Globus pallidus (tissue), 1 donor: ENCODE results near the gene CEP128.

ENCODE experiments used
- DNase-seq: peaks from one replicate; pipeline ENCODE4 v3.0.0-alpha.2; 2015; ENCODE audit warnings: low spot score

CEP128 gene

DNA sequence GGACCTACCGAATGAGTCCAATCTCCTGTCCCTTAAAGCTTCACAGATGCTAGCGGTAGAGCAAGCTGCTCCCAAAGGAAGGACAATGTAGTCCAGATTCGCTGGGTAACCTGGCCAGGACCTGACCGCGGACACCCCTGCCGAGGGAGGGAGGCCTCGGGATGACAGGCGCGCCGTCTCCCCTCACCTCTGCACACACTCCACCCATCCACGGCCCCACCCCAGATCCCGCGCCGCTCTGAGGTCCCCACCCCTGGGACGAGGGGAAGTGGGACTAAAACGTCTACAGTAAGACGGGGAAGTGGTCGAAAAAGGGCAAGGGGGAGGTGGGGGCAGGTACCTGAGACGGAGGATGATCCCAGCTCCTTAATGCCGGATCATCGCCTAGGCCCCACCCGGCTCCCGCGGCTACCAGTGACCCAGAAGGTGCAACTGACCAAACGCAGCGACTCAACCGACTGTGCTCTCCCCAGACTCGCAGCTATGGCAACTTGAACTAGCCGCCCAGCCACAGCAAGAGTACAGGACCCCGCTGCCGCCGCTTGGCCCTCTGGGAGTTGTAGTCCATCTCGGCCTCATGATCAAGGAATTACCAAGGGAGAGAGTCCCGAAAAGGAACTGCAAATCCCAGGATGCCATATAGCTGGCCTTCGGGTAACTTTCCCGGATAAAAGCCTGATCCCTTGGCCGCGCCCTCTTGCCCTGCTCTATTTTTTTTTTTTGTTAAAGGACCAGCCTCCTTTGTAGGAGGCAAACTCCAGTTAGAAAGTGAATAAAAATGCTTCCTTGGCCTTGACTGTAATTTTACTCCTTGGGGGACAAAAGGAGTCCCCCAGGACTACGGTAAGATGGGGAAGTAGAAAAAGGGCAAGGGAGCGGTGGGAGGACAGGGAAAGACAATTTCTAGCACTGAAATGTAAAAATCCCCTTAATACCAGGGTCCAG, at the start of gene CEP128:
Gene CEP128, minus strand, starts transcription at position 498 of the 945 bp plus-strand sequence.
- DNase-seq, result peak; percentile 97

DNA sequence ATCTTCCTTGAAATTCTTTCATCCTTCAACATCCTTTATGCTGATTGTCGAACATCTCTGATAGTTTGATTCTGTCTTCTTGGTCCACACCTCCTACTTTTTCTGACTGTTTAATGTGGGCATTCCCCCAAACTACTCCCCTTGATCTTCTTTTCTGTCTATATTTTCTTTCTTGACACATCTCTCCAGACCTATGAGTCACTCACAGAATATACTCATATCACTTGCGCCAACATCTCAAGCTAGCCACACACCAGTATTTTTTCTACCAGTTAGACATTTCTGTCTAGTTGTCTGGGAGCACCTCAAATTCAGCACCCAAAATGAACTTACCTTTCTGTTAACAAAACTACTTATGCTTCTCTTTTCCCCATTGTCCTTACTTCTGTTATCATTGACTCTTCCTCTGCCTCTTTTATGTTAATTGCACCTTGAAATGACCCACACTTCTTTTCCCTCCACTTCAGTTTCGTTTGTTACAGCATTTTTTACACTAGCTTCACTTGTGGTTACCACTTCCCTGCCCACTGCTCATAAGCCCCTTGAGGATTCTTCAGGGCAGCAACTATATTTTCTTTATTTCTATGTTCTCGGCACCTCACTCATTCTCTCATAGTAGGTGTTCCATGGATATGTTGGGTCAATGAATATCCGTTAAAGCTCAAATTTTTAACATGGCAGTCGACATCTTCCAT, 47.3 kb upstream of the CEP128 start:
- no peak for DNase-seq

DNA sequence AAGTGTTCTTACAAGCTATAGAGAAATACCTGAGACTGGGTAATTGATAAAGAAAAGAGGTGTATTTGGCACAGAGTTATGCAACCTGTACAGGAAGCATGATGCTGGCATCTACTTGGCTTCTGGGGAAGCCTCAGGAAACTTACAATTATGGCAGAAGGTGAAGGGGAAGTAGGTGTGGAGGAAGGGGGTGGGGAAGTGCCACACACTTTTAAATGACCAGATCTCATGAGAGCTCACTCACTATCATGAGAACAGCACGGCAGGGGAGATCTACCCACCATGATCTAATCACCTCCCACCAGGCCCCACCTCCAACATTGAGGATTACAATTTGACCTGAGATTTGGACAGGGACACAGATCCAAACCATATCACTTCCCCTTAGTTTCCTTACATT, 46.7 kb upstream of the CEP128 start:
- DNase-seq, result no peak

DNA sequence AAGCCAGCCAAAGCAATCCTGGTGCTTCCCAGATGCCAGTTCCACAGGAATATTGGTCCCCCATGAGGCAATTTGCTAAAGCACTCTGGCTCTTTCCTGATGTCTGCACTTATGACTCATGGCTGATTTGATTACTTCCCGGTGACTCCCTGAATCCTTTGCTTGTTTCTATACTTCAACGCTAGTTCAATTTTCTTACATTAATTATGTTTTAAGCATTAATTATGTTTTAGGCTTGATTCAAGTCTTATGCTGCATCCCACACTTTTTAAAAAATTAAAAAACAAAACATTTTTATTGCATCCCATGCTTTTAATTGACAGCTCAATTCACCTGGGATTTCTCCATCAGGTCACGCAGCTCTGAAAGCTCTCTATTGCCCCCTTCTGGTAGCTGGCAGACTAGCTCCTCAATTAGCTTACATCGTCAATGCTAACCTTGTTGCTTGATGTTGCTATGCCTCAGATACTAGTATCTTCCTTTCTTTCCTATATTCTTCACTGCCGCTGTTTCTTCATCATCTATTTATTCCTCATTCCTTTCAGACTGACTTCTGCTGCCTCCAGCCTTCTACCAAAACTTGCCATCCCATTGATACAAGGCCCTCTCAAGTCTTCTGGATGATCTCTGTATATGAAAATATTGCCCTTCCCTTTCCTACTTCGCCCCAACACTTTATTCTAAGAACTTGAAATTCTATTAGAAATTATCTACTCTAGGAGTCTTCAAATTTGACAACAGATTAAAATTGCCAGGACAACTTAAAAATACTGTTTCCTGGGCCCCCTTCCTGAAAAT, 45.9 kb upstream of the CEP128 start:
- peak; percentile 59 for DNase-seq

DNA sequence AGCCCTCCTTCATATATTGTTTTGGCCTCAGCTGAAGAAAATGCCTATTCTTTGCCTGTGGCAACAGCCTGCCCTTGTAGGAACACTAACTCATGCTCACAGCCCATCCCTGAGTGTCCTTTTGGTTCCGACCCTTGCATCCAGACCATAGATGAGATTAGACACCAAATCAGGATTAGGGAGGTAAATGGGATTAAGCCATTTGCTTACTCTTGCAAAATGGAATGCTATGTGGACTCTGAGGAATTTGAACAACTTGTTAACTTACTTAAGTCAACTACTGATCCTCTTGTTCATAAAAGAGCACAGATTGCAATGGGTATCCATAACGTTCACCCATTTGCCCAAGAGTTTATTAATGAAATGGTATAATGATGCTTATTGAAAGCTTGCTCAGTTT, 41.2 kb upstream of the CEP128 start:
- no peak for DNase-seq

DNA sequence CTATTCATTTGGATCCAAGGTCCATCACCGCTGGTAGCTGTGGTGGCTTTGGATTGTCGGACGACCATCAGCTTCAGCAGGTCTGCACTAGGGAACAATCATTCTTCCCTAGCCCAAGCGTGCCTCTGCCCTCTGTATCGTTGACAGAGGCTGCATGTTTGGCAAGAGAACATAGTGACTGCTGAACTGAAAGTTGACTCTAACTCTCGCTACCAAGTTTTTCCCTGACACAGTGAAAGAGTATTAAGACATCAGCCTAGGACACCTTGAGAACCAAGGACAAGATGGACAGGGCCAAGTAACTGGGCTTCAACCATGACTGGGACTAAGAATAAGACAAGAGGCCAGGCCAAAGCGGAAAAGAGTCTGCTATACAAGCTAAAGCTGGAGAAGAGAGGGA, 40.1 kb upstream of the CEP128 start:
- DNase-seq, result no peak

DNA sequence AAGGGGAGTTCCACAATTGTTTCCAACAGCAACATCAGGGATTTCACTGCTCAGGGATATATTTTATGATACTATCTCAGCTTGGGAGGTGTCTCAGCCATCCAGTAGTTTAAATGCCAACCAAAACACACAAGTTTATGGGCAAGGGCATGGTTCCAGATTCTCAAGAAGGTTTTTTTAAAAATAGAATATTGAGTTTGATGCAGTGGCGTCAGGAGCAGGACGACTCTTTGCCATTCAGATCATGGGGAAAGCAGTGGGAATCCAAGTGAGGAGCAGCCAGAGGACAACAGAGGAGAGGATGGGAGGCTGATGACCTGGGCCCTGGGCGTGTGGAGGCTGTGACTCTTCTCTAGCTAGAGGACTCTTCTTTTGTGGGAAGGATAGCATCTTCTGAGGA, 39.6 kb upstream of the CEP128 start:
- DNase-seq, result no peak

DNA sequence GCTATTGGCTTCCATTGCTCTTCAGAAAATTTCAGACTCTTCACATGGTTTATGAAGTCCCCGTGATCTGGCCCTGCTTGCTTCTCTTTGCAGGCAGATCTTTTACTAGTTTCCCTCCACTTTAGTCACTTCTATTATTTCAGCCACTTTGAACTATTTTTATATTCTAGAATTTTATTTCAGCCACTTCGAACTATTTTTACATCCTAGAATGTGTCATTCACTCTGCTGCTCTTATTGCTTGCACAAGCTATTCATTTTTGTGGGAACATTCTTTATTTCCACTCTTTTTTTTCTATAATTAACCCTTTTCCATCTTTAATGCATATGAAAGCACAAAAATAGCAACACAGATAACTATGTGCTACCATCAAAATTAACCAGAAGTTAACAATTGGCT, 38.4 kb upstream of the CEP128 start:
- DNase-seq, result no peak

DNA sequence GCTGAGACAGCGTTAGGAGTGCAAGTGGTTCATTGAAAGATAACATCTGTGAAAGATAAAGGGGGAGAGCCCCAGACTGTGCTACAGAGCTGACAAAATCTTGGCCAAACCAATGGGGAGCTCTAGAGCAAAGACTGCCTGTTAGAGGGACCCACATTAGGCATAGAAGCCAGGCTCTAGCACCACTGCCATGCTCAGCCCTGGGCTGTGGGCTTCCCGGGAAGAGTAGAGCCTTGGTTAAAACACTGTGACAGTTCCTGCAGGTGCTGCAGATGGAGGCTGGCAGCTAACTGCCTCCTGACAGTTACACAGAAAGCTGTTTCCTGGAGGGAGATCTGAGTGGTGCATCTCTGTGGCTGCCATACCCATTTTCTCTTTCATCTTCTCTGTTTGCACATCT, 36.9 kb upstream of the CEP128 start:
- DNase-seq, result no peak

DNA sequence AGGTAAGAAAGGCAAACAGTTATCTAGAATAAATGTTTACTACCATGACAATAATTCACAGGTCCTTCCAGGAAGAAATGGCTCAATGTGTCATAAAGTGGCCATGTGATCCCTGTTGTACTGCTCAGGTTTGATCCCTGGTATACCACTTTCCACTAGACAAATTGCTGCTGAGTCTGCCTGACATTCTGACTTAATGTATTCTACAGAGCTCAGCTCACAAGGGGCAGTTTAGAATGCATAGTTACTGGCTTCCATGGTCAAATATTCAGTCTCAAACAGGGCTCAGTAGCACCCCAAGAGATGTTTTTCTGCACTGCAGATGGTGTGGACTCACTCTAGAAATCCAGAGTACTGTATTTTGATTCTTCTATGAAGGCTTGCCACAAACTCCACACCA, 35.7 kb upstream of the CEP128 start:
- DNase-seq, result no peak

DNA sequence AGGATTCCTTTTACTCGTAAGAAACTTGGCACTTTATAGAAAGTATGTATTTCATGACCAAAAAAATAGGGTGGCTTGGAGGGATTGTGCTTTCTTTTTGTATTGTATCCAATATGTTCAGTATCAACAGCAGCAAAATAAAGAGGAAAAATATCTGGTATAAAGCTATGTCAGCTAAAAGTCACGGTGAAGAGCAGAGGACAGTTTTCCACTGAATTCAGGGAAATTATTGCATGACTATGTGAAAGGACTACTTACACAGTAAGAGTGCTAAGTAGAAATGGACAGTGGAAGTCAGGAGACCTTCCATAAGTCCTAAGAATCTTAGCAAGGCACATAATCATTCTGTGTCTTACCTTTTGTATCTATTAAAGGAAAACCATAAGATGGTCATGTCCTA, 33.1 kb upstream of the CEP128 start:
- DNase-seq, result no peak

DNA sequence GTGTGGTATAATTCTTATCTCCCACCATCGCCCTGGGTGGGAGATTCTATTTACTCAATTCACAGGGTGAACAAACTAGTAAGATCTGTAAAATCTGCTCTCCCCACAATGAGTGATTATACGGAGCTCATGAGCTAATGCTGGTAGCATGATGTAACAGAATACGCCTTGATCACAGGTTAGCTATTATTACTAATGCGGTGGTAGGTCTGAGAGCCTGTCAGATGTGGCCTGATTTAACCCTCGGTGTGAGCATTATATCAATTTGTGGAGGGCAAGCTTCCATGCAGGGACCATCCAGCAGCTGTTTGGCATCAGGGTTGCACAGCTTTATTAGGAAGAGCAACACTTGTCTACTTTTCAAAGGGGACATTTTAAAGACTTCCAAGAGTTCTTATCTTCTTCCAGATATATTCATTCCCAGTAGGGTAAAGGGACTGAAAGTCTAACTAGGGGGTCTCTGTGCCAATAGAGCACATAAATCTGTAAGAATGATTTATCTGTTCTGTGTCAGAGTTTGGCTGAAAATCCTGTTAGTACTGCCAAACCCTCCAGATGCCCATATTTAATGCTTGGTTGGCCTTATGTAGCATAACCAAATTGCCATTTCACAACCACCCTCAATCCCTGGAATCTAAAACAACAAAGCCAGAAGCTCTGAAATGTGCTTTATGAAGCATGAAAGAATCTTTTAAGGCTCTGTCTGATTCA, 32.5 kb upstream of the CEP128 start:
- no peak for DNase-seq

DNA sequence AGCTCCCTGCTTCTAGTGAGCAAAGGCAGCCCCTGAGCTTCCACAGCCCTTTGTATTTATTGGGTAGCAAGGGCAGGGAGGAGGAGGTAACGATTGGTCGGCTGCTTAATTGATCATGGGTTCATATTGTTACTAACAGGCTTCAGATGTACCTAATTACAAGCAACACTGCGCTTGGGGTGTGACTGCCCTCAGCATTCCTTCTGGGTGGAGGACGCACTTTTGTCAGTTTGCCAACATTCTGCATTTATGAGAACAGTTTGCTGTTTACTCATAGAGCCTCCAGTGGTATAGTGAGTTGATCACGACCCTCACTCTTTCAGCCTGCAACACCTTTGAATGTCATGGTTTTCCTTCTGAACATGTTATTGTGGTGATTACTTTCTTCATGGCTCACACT, 23.5 kb upstream of the CEP128 start:
- DNase-seq, result no peak

DNA sequence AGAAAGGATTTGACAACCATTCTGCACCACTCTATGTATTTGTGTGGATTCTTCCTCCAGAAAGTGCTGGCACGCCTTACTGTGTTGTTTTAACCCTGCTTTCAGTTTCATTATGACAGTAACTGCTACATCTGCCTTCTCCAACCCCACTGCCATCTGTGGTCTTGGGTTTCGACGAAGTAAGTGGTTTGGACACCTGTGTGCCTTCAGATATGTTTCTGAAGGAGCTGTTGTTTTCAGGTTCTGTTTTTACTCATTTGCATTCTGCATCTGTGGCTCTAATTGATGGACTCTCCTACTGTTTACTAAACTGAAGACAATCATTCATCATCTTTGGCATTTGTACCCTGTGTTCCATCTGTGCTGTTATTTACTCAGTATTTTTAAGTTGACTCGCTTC, 18.0 kb upstream of the CEP128 start:
- no peak for DNase-seq

DNA sequence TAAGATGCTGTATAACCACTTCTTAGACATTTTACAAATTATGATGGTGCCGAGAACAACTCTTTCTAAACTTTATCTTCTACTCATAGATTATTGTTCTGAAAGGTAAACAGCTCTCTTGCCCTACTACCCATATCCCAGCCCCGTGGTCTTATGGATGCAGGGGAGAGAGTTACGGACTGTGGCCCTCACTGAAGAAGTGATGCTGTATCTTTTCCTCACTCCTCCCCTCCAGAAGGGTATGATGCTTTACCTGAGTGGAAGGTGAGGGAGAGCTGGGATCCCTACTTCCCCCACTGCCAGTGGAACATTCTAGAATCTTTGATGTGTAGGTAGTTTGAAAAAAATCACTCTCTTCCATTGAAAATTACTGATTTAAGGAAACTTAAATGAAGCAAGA, 17.4 kb upstream of the CEP128 start:
- no peak for DNase-seq

DNA sequence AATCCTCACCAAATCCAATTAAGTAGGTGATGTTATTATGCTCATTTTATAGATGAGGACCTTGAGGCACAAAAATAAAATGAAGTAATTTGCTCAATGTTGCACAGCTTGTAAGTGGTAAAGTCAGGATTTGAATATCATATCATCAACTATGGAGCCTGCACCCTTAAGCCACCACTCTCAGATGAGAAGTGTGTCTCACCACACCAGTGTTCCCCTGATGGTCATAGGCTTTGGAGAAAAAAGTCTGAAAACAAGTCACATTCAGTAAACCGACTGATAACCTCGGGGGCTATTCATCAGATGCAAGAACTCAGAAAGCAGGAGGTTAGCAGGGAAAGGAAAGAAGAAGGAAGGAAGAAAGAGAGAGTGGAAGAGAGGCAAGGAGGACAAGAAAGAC, 16.7 kb upstream of the CEP128 start:
- no peak for DNase-seq

DNA sequence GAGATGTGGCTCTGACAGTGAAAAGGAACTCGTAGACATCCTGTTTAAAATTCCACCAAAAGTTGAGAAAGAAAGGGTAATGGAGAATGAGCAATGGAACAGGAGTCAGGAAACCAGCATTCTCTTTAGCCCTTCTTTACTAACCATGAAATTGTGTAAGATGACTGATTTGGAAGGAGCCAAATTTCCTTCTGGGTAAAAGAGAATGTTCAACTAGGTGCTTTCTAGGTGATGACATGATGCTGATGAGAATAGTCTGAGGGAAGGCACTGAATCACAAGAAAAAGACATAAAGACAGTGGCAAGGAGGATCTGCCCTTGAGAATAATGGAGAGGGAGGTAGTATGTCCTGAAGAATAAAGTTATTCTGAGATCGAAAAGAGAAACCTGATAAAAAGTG, 16.1 kb upstream of the CEP128 start:
- no peak for DNase-seq

DNA sequence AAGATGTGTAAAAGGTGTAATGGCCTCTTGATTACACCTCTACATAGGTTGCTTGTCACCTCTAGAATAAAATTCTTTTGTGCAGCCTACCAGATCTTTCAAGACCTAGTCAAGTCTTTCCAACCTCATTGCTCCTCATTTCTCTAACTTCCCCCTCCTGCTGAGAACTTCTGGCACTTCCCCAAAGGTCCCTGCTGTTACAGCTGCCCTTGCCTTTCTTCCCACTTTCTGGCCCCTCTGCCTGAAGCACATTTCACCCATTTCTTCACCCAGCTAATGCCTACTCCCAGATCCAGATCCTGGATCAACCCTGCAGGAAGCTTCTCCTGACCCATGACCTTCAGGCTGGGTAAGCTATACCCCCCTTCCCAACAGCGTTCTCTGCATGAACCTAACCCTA, 15.4 kb upstream of the CEP128 start:
- no peak for DNase-seq

DNA sequence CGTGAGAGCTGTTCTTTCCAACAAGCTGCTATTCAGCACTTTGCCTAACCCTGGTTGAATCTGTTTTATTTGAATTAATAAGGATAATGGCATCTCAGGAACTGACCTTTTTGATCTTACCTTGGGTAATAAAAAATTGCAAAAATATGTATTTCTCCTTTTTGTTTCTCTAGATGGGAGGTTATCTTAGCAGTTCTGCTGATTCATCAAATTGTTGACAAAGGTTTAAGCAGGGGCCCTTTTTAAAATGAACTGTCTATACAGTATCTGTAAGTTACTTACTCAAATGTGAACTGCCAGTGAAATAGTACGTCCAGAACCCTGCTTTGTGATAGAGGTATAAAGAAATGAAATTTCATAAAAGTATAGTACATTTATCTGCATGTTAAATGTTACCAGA, 14.6 kb upstream of the CEP128 start:
- no peak for DNase-seq

DNA sequence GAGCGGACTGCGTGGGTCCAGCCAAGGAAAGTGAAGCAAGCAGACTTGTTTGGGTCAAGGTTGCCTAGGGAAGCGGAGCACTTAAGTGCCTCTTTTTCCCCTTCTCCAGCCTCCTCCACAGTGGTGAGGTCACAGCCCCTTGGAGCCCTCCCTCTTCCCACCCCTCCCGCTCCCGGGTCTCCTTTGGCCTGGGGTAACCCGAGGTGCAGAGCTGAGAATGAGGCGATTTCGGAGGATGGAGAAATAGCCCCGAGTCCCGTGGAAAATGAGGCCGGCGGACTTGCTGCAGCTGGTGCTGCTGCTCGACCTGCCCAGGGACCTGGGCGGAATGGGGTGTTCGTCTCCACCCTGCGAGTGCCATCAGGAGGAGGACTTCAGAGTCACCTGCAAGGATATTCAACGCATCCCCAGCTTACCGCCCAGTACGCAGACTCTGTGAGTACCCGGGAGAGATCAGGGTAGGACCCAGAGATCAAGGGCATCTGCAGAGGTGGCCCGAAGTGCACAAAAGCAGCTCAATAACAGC, 13.9 kb upstream of the CEP128 start, which contains the start of gene TSHR:
Gene TSHR, plus strand, starts transcription at position 206 of the 526 bp plus-strand sequence. Its CDS starts 60 bp downstream, at position 266.
- DNase-seq, result no peak

DNA sequence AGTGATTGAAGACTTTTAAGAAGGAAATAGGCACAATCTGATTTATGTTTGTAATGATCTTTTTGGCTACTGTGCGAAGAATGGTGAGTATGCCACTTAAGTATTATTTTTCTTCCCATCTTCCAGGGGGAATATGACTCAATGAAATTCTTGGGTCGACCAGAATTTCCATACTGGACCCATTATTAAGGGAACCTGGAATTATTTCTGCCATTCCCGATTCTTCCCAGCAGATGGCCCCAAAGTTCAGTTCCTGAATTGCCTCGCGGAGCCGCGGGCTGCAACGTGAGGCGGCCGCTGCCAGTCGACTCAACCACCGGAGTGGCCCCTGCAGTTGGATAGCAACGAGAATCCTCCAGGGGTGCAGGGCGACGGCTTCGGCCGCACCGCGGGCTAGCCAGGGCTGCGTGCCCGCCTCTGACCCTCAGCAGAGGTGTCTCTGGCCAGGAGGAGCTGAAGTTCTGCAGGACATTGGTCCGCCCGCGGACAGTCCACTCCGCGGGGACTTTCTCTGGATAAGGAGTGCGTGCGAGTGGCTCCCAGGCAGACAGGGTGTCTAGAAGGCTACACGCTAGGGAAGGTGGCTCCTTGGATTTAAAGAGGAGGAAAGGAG, 13.3 kb upstream of the CEP128 start:
- DNase-seq, result peak; percentile 79
